ENCODE data around the gene ZNF638.

GRCh38 chr2:71474744-71475397 is 143.3 kb downstream of the ZNF638 start:
- no peak for TF ChIP-seq POLR2AphosphoS5 (IDR thresholded peaks at IDR 0.05; ENCODE audit: low read depth, low read length)
- TF ChIP-seq SIN3A (IDR thresholded peaks at IDR 0.05; ENCODE audit: borderline replicate concordance, insufficient read depth, low read length): no peak
- no peak for TF ChIP-seq TAF1 (IDR thresholded peaks at IDR 0.05; ENCODE audit: borderline replicate concordance, insufficient read depth, low read length)
- no peak for TF ChIP-seq REST (IDR thresholded peaks at IDR 0.05; ENCODE audit: insufficient read depth in 1 of 2, low read depth in 2 of 2, low read length in 2 of 2)
- TF ChIP-seq FOXP2 (optimal IDR thresholded peaks at IDR 0.05; ENCODE audit: borderline replicate concordance, extremely low read depth, extremely low read length, insufficient read depth): no peak
